ENCODE results near the gene PRDX4. TPM values are rescaled to one million over a fixed set of nuclear protein-coding genes. Genes with fewer than 3 reads are reported as not detected.

PRDX4 gene
- total RNA-seq, 2 experiments from 2014 or later = 46.0 to 88.0 TPM

DNA sequence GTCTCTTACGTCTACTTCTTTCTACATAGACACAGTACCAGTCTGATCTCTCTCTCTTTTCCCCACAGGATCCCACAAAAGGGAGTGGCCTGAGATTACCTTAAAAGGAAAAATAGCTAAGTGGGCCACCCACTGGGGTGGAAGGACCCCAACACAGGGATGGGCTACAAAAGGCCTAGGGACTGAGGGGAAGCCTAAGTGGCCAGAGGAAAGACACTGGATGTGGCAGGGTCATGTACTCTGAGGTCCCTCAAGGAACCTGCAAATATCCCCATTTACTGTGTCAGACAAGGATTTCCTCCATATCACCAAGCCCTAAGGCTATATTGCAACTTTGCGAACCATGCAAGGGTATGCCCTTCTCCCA lies 6.5 kb upstream of the PRDX4 start:
- CTCF ChIA-PET (ENCODE audit: unreplicated experiment) = no interaction called here
- no peaks in the 10 kb centered on the region for H3K9me3 ChIP-seq (ENCODE audit: low read length)
- intact Hi-C loops (cut with micrococcal nuclease; ENCODE audit: unreplicated experiment) = no loop called here
- peak overlapping the region; percentile 61; the same call in 1 of the 2 replicates for H2AFZ ChIP-seq (ENCODE audit: low read length)
- no peaks in the 10 kb centered on the region for H3K79me2 ChIP-seq (ENCODE audit: insufficient read depth, low read depth, low read length)
- DNase-seq (ENCODE audit: low spot score) = no peak
- H3K4me1 ChIP-seq (ENCODE audit: insufficient read depth, low read length, poor library complexity, severe bottlenecking) = peaks cover 34% of the 10 kb centered on the region
- H4K20me1 ChIP-seq (ENCODE audit: insufficient read depth, low read length) = no peaks in the 10 kb centered on the region
- H3K4me3 ChIP-seq (ENCODE audit: low read depth, low read length, poor library complexity, severe bottlenecking) = no peak overlapping the region
- H3K27ac ChIP-seq (ENCODE audit: low read depth, low read length, poor library complexity, severe bottlenecking) = no peak overlapping the region
- H3K36me3 ChIP-seq (ENCODE audit: insufficient read depth, low read length) = no peaks in the 10 kb centered on the region
- peak overlapping the region; percentile 6; the same call in 1 of the 2 replicates for H3K4me2 ChIP-seq (ENCODE audit: low read length)
- POLR2A ChIA-PET = interaction anchor here (0.5 kb wide), 1 partner anchor 36 kb away, joined by 3 read pairs; no protein-coding TSS in a partner anchor
- no peaks in the 10 kb centered on the region for H3K9me2 ChIP-seq (ENCODE audit: insufficient read depth, low read length)
- TF ChIP-seq EZH2phosphoT487 (IDR thresholded peaks at IDR 0.05; ENCODE audit: borderline replicate concordance, low read depth, low read length) = no peak
- TF ChIP-seq, protein P1, sequence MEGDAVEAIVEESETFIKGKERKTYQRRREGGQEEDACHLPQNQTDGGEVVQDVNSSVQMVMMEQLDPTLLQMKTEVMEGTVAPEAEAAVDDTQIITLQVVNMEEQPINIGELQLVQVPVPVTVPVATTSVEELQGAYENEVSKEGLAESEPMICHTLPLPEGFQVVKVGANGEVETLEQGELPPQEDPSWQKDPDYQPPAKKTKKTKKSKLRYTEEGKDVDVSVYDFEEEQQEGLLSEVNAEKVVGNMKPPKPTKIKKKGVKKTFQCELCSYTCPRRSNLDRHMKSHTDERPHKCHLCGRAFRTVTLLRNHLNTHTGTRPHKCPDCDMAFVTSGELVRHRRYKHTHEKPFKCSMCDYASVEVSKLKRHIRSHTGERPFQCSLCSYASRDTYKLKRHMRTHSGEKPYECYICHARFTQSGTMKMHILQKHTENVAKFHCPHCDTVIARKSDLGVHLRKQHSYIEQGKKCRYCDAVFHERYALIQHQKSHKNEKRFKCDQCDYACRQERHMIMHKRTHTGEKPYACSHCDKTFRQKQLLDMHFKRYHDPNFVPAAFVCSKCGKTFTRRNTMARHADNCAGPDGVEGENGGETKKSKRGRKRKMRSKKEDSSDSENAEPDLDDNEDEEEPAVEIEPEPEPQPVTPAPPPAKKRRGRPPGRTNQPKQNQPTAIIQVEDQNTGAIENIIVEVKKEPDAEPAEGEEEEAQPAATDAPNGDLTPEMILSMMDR (conservative IDR thresholded peaks at IDR 0.05; ENCODE audit: low read length) = no peak
- no TSS peak for BruUV-seq (replicated peaks)

DNA sequence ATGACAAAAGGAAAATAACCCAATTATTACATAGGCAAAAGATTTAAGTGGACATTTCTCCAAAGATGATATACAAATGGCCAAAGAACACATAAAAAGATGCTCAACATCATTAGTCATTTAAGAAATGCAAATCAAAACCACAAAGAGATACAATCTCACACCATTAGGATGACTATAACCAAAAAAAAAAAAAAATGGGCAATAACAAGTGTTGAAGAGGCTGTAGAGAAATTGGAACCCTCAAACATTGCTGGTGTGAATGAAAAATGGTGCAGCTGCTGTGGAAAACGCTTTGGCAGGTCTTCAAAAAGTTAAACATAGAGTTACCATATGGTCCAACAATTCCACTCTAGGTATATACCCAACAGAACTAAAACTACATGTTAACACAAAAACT lies 5.6 kb upstream of the PRDX4 start:
- Histone ChIP-seq H3K4me2 (ENCODE audit: low read length) (peak overlapping the region; percentile 42), H2AFZ (ENCODE audit: low read length) (no peak overlapping the region; the same call in 1 of the 2 replicates), H4K20me1 (ENCODE audit: insufficient read depth, low read length) (no peaks in the 10 kb centered on the region), H3K9me3 (ENCODE audit: low read length) (no peaks in the 10 kb centered on the region), H3K36me3 (ENCODE audit: insufficient read depth, low read length) (no peaks in the 10 kb centered on the region), H3K4me3 (ENCODE audit: low read depth, low read length, poor library complexity, severe bottlenecking) (no peak overlapping the region), H3K9me2 (ENCODE audit: insufficient read depth, low read length) (no peaks in the 10 kb centered on the region), H3K27ac (ENCODE audit: low read depth, low read length, poor library complexity, severe bottlenecking) (no peak overlapping the region), H3K4me1 (ENCODE audit: insufficient read depth, low read length, poor library complexity, severe bottlenecking) (peaks cover 38% of the 10 kb centered on the region), H3K79me2 (ENCODE audit: insufficient read depth, low read depth, low read length) (no peaks in the 10 kb centered on the region)
- DNase-seq (ENCODE audit: low spot score) = no peak
- ChIA-PET POLR2A (no interaction called here), CTCF (ENCODE audit: unreplicated experiment) (no interaction called here)
- intact Hi-C loops (cut with micrococcal nuclease; ENCODE audit: unreplicated experiment) = no loop called here
- no TSS peak for BruUV-seq (replicated peaks)
- TF ChIP-seq, protein P1 (conservative IDR thresholded peaks at IDR 0.05; ENCODE audit: low read length) = no peak
- TF ChIP-seq EZH2phosphoT487 (IDR thresholded peaks at IDR 0.05; ENCODE audit: borderline replicate concordance, low read depth, low read length) = no peak

DNA sequence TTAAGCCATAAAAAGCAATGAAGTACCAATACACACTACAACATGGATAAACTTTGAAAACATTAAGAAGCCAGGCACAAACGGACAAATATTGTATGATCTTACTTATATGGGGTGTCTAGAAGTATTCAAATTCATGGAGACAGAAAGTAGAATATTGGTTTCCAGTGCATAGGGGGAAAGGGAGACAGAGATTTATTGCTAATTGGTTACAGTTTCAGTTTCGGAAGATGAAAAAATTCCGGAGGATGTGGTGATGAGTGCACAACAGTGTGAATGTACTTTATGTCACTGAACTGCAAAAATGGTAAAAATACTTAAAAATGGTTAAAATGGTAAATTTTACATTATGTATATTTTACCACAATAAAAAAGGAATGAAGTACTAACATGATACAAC lies 5.1 kb upstream of the PRDX4 start:
- Histone ChIP-seq H3K4me3 (ENCODE audit: low read depth, low read length, poor library complexity, severe bottlenecking) (no peak overlapping the region), H3K79me2 (ENCODE audit: insufficient read depth, low read depth, low read length) (no peaks in the 10 kb centered on the region), H3K9me2 (ENCODE audit: insufficient read depth, low read length) (no peaks in the 10 kb centered on the region), H3K9me3 (ENCODE audit: low read length) (no peaks in the 10 kb centered on the region), H3K4me1 (ENCODE audit: insufficient read depth, low read length, poor library complexity, severe bottlenecking) (peaks cover 42% of the 10 kb centered on the region), H3K4me2 (ENCODE audit: low read length) (peak overlapping the region; percentile 42), H3K36me3 (ENCODE audit: insufficient read depth, low read length) (no peaks in the 10 kb centered on the region), H2AFZ (ENCODE audit: low read length) (peak overlapping the region; percentile 69; the same call in 1 of the 2 replicates), H3K27ac (ENCODE audit: low read depth, low read length, poor library complexity, severe bottlenecking) (no peak overlapping the region), H4K20me1 (ENCODE audit: insufficient read depth, low read length) (no peaks in the 10 kb centered on the region)
- BruUV-seq (replicated peaks) = no TSS peak
- ChIA-PET CTCF (ENCODE audit: unreplicated experiment) (no interaction called here), POLR2A (no interaction called here)
- no peak for TF ChIP-seq EZH2phosphoT487 (IDR thresholded peaks at IDR 0.05; ENCODE audit: borderline replicate concordance, low read depth, low read length)
- TF ChIP-seq, protein P1 (conservative IDR thresholded peaks at IDR 0.05; ENCODE audit: low read length) = no peak
- peak; percentile 29 for DNase-seq (ENCODE audit: low spot score)
- intact Hi-C loops (cut with micrococcal nuclease; ENCODE audit: unreplicated experiment) = no loop called here
